Gastroesophageal sphincter (tissue), 3 donors: Measurements from ENCODE around the gene SCCPDH.

Experiments
- POLR2A ChIP-seq, 2 donors: fragments of 450-650 bp; IDR thresholded peaks; one replicate each; pipeline ENCODE4 v1.6.1; 2017; ENCODE audit warnings: antibody characterized with exemption in 2 of 2, mild to moderate bottlenecking in 2 of 2, moderate library complexity in 1 of 2
- POLR2AphosphoS5 ChIP-seq: sonication (generic); formaldehyde crosslinking; IDR thresholded peaks from one replicate; pipeline ENCODE4 v1.6.1; 2017; ENCODE audit warnings: antibody characterized with exemption
- TF ChIP-seq, protein P1 (sequence below), 4 experiments: fragments of 200-600 bp in 2 of 4; fragments of 450-650 bp in 2 of 4; sonication (generic) in 1 of 4; IDR thresholded peaks; one replicate each; pipeline ENCODE4 v1.5.1; 2017 to 2019; ENCODE audit warnings: antibody characterized with exemption in 4 of 4, mild to moderate bottlenecking in 2 of 4, moderate library complexity in 2 of 4

DNA sequence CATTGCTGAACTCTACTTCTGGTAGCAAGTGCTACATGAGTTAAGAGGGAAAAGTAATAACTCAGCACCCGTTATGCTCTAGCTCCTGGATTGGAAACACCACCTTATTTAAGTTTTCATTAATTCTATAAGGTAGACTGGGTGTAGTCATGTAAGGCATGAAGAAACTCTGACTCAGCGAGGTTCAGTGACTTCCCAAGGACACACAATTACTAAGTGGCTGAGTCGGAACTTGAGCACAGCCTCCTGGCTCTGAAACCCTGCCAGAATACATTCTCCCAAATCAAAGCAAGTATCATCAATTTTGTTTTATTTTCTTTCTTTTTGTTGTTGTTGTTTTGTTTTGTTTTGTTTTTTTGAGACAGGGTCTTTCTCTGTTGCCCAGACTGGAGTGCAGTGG lies 29.1 kb upstream of the SCCPDH start:
- TF ChIP-seq, protein P1, sequence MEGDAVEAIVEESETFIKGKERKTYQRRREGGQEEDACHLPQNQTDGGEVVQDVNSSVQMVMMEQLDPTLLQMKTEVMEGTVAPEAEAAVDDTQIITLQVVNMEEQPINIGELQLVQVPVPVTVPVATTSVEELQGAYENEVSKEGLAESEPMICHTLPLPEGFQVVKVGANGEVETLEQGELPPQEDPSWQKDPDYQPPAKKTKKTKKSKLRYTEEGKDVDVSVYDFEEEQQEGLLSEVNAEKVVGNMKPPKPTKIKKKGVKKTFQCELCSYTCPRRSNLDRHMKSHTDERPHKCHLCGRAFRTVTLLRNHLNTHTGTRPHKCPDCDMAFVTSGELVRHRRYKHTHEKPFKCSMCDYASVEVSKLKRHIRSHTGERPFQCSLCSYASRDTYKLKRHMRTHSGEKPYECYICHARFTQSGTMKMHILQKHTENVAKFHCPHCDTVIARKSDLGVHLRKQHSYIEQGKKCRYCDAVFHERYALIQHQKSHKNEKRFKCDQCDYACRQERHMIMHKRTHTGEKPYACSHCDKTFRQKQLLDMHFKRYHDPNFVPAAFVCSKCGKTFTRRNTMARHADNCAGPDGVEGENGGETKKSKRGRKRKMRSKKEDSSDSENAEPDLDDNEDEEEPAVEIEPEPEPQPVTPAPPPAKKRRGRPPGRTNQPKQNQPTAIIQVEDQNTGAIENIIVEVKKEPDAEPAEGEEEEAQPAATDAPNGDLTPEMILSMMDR (IDR thresholded peaks at IDR 0.05): no peak
- TF ChIP-seq POLR2A (IDR thresholded peaks at IDR 0.05): no peak
- no peak for TF ChIP-seq POLR2AphosphoS5
